Spleen (tissue), 7 donors: Measurements from ENCODE around the gene ART1.

Source experiments
- CTCF ChIP-seq, 11 experiments: fragments of 200-600 bp in 7 of 11; fragments of 450-650 bp in 4 of 11; sonication (generic) in 4 of 11; IDR thresholded peaks in 8 of 11; conservative IDR thresholded peaks in 3 of 11; 1 replicate in 7 of 11; 2 replicates in 4 of 11; pipeline versions ENCODE4 v1.4.0 to v1.8.0; 2016 to 2021; ENCODE audit warnings: antibody characterized with exemption in 11 of 11, inconsistent platforms in 4 of 11, mild to moderate bottlenecking in 1 of 11
- POLR2AphosphoS5 ChIP-seq, 3 donors: sonication (generic); formaldehyde crosslinking; IDR thresholded peaks; one replicate each; pipeline ENCODE4 v1.5.1; 2017; ENCODE audit warnings: antibody characterized with exemption in 3 of 3
- donor health status: DM: no; HTN: no; CAD: no; lungs with moderate emphysema.
- donor health status: DM: no; HTN: no; CAD: no.
- donor health status: DM: no; HTN: no; CAD: no.

- TF ChIP-seq CTCF (IDR thresholded peaks at IDR 0.05 in 8 of 11, conservative IDR thresholded peaks at IDR 0.05 in 3 of 11) = no peak
- no peak for TF ChIP-seq POLR2AphosphoS5 (IDR thresholded peaks at IDR 0.05)
Measured at GRCh38 chr11:3637201-3637600, 7.7 kb upstream of the ART1 start.
